Mucosa of rectum (tissue), 2 donors: Measurements from ENCODE around the gene CLPX.
"Not testable (repeated sequence)": the region's sequence is repeated elsewhere in the genome, so short reads cannot be mapped to it uniquely, and the experiment has no call there.

ENCODE experiments used
- H3K27ac ChIP-seq, 2 donors: one replicate each; pipeline ENCODE4 v1.7.0; 2013; ENCODE audit warnings: inconsistent platforms in 2 of 2, low read depth in 2 of 2, low read length in 2 of 2
- H3K27me3 ChIP-seq, 2 donors: one replicate each; pipeline ENCODE4 v1.7.0; 2013; ENCODE audit warnings: low read length in 2 of 2; ENCODE audit not compliant: control insufficient read depth in 2 of 2, insufficient read depth in 2 of 2
- H3K36me3 ChIP-seq, 2 donors: one replicate each; pipeline ENCODE4 v1.7.0; 2013; ENCODE audit warnings: low read length in 2 of 2; ENCODE audit not compliant: control insufficient read depth in 2 of 2, insufficient read depth in 2 of 2
- H3K4me1 ChIP-seq, 2 donors: one replicate each; pipeline ENCODE4 v1.7.0; 2013; ENCODE audit warnings: low read length in 2 of 2, mild to moderate bottlenecking in 1 of 2; ENCODE audit not compliant: control insufficient read depth in 2 of 2, insufficient read depth in 2 of 2
- H3K4me3 ChIP-seq, 2 donors: one replicate each; pipeline ENCODE4 v1.7.0; 2013; ENCODE audit warnings: low read length in 2 of 2
- H3K9ac ChIP-seq, 2 donors: one replicate each; pipeline ENCODE4 v1.7.0; 2013; ENCODE audit warnings: low read length in 2 of 2, low read depth in 1 of 2, mild to moderate bottlenecking in 1 of 2
- H3K9me3 ChIP-seq, 2 donors: one replicate each; pipeline ENCODE4 v1.7.0; 2013; ENCODE audit warnings: low read length in 2 of 2; ENCODE audit not compliant: control insufficient read depth in 2 of 2
- donor health status: healthy.
- donor health status: Normal muscosa, but diverticular disease.

The CLPX gene

GRCh38 chr15:65184868-65185717 lies at the start of gene CLPX:
Gene CLPX, minus strand, starts transcription at chr15:65185342. Its CDS starts 189 bp downstream, at chr15:65185153.
- Histone ChIP-seq H3K9me3 (no peaks in the 10 kb centered on the region), H3K4me3 (peak within 1 kb of the TSS; percentile 90 to 91)

GRCh38 chr15:65233696-65234095 lies 48.6 kb upstream of the CLPX start:
- Histone ChIP-seq H3K9ac (no peak overlapping the region), H3K4me3 (no peak overlapping the region), H3K27me3 (no peaks in the 10 kb centered on the region), H3K36me3 (no peaks in the 10 kb centered on the region), H3K27ac (no peak overlapping the region), H3K4me1 (no peaks in the 10 kb centered on the region), H3K9me3 (no peaks in the 10 kb centered on the region)

More at GRCh38 chr15:65184868-65185717, at the start of gene CLPX:
- Histone ChIP-seq H3K27me3 (no peaks in the 10 kb centered on the region), H3K36me3 (peaks cover 0 to 1% of the 10 kb centered on the region in 2 donors), H3K27ac (peak within 1 kb of the TSS; percentile 92 to 94), H3K4me1 (peaks cover 0 to 7% of the 10 kb centered on the region in 2 donors), H3K9ac (peak within 1 kb of the TSS; percentile 91 to 92)

GRCh38 chr15:65232520-65232919 lies 47.4 kb upstream of the CLPX start:
- H3K4me3 ChIP-seq, result no peak overlapping the region
- H3K36me3 ChIP-seq, result no peaks in the 10 kb centered on the region
- no peaks in the 10 kb centered on the region for H3K4me1 ChIP-seq
- H3K9me3 ChIP-seq, result no peaks in the 10 kb centered on the region
- H3K27me3 ChIP-seq, result no peaks in the 10 kb centered on the region
- no peak overlapping the region for H3K27ac ChIP-seq
- no peak overlapping the region for H3K9ac ChIP-seq

- Histone ChIP-seq H3K9ac (no peak overlapping the region), H3K4me1 (no peaks in the 10 kb centered on the region), H3K9me3 (no peaks in the 10 kb centered on the region), H3K27ac (no peak overlapping the region), H3K36me3 (no peaks in the 10 kb centered on the region), H3K27me3 (no peaks in the 10 kb centered on the region), H3K4me3 (no peak overlapping the region)
These were observed 46.2 kb upstream of the CLPX start for GRCh38 chr15:65231306-65231705.

- H3K4me3 ChIP-seq, H3K4me1 ChIP-seq, H3K27me3 ChIP-seq, H3K27ac ChIP-seq, H3K9me3 ChIP-seq, H3K36me3 ChIP-seq, H3K9ac ChIP-seq: not testable (repeated sequence)
These were observed 41.8 kb upstream of the CLPX start for GRCh38 chr15:65226901-65227300.

- H3K4me1 ChIP-seq, result no peaks in the 10 kb centered on the region
- H3K9ac ChIP-seq, result no peak overlapping the region
- no peak overlapping the region for H3K4me3 ChIP-seq
- H3K27ac ChIP-seq, result no peak overlapping the region
- no peaks in the 10 kb centered on the region for H3K27me3 ChIP-seq
- H3K36me3 ChIP-seq, result no peaks in the 10 kb centered on the region
- H3K9me3 ChIP-seq, result no peaks in the 10 kb centered on the region
These were observed 41.1 kb upstream of the CLPX start for GRCh38 chr15:65226221-65226620.

- no peak overlapping the region for H3K9ac ChIP-seq
- H3K9me3 ChIP-seq, result no peaks in the 10 kb centered on the region
- H3K36me3 ChIP-seq, result no peaks in the 10 kb centered on the region
- H3K27me3 ChIP-seq, result no peaks in the 10 kb centered on the region
- no peak overlapping the region for H3K4me3 ChIP-seq
- H3K27ac ChIP-seq, result no peak overlapping the region
- H3K4me1 ChIP-seq, result no peaks in the 10 kb centered on the region
These were observed 38.9 kb upstream of the CLPX start for GRCh38 chr15:65223996-65224395.

GRCh38 chr15:65222891-65223290 lies 37.7 kb upstream of the CLPX start:
- Histone ChIP-seq H3K9me3 (no peaks in the 10 kb centered on the region), H3K27ac (no peak overlapping the region), H3K9ac (no peak overlapping the region), H3K4me1 (no peaks in the 10 kb centered on the region), H3K4me3 (no peak overlapping the region), H3K27me3 (no peaks in the 10 kb centered on the region), H3K36me3 (no peaks in the 10 kb centered on the region)

GRCh38 chr15:65221697-65222096 lies 36.6 kb upstream of the CLPX start:
- Histone ChIP-seq H3K4me3 (no peak overlapping the region), H3K9me3 (no peaks in the 10 kb centered on the region), H3K9ac (no peak overlapping the region), H3K4me1 (no peaks in the 10 kb centered on the region), H3K36me3 (no peaks in the 10 kb centered on the region), H3K27me3 (no peaks in the 10 kb centered on the region), H3K27ac (no peak overlapping the region)

GRCh38 chr15:65219137-65219536 lies 34.0 kb upstream of the CLPX start:
- no peak overlapping the region for H3K4me3 ChIP-seq
- no peaks in the 10 kb centered on the region for H3K27me3 ChIP-seq
- H3K36me3 ChIP-seq, result no peaks in the 10 kb centered on the region
- H3K4me1 ChIP-seq, result no peaks in the 10 kb centered on the region
- H3K9ac ChIP-seq, result no peak overlapping the region
- no peaks in the 10 kb centered on the region for H3K9me3 ChIP-seq
- no peak overlapping the region for H3K27ac ChIP-seq
